GM19023 (cell line): ENCODE measurements around the gene EXPH5.
"Not testable (repeated sequence)": the region's sequence is repeated elsewhere in the genome, so short reads cannot be mapped to it uniquely, and the experiment has no call there.

ENCODE experiments used
- ATAC-seq: cut with Tn5 transposase; IDR thresholded peaks from one replicate; pipeline ENCODE4 v1.9.1; 2021; ENCODE audit warnings: mild to moderate bottlenecking, moderate library complexity; ENCODE audit not compliant: unreplicated experiment

EXPH5 gene

GRCh38 chr11:108593214-108593922 is at the start of gene EXPH5:
Gene EXPH5, minus strand, starts transcription at chr11:108593768. Its CDS starts 232 bp downstream, at chr11:108593536.
- ATAC-seq: peak; percentile 95

GRCh38 chr11:108641752-108642151 is 48.2 kb upstream of the EXPH5 start:
- ATAC-seq: not testable (repeated sequence)

GRCh38 chr11:108639146-108639545 is 45.6 kb upstream of the EXPH5 start:
- ATAC-seq: no peak

- no peak for ATAC-seq
These were observed 42.7 kb upstream of the EXPH5 start for GRCh38 chr11:108636222-108636621.

GRCh38 chr11:108635106-108635505 is 41.5 kb upstream of the EXPH5 start:
- ATAC-seq: no peak

- ATAC-seq: no peak
These were observed 38.6 kb upstream of the EXPH5 start for GRCh38 chr11:108632041-108632704.

- no peak for ATAC-seq
These were observed 35.7 kb upstream of the EXPH5 start for GRCh38 chr11:108629274-108629673.

GRCh38 chr11:108628812-108629211 is 35.2 kb upstream of the EXPH5 start:
- no peak for ATAC-seq

- no peak for ATAC-seq
These were observed 34.8 kb upstream of the EXPH5 start for GRCh38 chr11:108628326-108628725.

- ATAC-seq: no peak
These were observed 30.8 kb upstream of the EXPH5 start for GRCh38 chr11:108624196-108624925.

- ATAC-seq: no peak
These were observed 28.8 kb upstream of the EXPH5 start for GRCh38 chr11:108622341-108622740.

- peak; percentile 92 for ATAC-seq
These were observed 27.6 kb upstream of the EXPH5 start for GRCh38 chr11:108620958-108621772.

GRCh38 chr11:108618529-108618928 is 25.0 kb upstream of the EXPH5 start:
- no peak for ATAC-seq

GRCh38 chr11:108617055-108617454 is 23.5 kb upstream of the EXPH5 start:
- no peak for ATAC-seq

GRCh38 chr11:108616549-108616948 is 23.0 kb upstream of the EXPH5 start:
- no peak for ATAC-seq

- ATAC-seq: no peak
These were observed 20.5 kb upstream of the EXPH5 start for GRCh38 chr11:108614086-108614485.

GRCh38 chr11:108609682-108610081 is 16.1 kb upstream of the EXPH5 start:
- no peak for ATAC-seq

GRCh38 chr11:108608548-108608947 is 15.0 kb upstream of the EXPH5 start:
- ATAC-seq: no peak

GRCh38 chr11:108606495-108607160 is 13.1 kb upstream of the EXPH5 start:
- no peak for ATAC-seq

- ATAC-seq: no peak
These were observed 12.5 kb upstream of the EXPH5 start for GRCh38 chr11:108606070-108606469.
